ENCODE measurements around the gene RAMP1.

DNA sequence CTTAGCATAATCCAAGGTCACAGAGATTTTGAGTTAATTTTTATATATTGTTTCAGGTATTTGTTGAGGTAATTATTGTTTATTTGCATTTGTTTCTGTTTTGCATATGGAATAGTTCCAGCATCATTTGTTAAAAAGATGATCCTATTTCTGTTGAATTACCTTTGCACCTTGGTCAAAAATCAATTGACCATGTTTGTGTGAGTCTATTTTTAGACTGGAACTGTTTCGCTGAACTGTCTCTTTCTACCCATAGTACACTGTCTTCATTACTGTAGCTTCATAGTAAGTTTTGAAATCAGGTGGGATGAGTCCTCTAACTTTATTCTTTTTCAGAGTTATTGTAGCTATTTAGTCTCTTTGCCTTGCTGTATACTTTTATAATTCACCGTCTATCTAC is 28.9 kb upstream of the RAMP1 start:
- TF ChIP-seq, protein P1, sequence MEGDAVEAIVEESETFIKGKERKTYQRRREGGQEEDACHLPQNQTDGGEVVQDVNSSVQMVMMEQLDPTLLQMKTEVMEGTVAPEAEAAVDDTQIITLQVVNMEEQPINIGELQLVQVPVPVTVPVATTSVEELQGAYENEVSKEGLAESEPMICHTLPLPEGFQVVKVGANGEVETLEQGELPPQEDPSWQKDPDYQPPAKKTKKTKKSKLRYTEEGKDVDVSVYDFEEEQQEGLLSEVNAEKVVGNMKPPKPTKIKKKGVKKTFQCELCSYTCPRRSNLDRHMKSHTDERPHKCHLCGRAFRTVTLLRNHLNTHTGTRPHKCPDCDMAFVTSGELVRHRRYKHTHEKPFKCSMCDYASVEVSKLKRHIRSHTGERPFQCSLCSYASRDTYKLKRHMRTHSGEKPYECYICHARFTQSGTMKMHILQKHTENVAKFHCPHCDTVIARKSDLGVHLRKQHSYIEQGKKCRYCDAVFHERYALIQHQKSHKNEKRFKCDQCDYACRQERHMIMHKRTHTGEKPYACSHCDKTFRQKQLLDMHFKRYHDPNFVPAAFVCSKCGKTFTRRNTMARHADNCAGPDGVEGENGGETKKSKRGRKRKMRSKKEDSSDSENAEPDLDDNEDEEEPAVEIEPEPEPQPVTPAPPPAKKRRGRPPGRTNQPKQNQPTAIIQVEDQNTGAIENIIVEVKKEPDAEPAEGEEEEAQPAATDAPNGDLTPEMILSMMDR (IDR thresholded peaks at IDR 0.05; ENCODE audit: poor library complexity, severe bottlenecking): no peak
- TF ChIP-seq, protein P2, sequence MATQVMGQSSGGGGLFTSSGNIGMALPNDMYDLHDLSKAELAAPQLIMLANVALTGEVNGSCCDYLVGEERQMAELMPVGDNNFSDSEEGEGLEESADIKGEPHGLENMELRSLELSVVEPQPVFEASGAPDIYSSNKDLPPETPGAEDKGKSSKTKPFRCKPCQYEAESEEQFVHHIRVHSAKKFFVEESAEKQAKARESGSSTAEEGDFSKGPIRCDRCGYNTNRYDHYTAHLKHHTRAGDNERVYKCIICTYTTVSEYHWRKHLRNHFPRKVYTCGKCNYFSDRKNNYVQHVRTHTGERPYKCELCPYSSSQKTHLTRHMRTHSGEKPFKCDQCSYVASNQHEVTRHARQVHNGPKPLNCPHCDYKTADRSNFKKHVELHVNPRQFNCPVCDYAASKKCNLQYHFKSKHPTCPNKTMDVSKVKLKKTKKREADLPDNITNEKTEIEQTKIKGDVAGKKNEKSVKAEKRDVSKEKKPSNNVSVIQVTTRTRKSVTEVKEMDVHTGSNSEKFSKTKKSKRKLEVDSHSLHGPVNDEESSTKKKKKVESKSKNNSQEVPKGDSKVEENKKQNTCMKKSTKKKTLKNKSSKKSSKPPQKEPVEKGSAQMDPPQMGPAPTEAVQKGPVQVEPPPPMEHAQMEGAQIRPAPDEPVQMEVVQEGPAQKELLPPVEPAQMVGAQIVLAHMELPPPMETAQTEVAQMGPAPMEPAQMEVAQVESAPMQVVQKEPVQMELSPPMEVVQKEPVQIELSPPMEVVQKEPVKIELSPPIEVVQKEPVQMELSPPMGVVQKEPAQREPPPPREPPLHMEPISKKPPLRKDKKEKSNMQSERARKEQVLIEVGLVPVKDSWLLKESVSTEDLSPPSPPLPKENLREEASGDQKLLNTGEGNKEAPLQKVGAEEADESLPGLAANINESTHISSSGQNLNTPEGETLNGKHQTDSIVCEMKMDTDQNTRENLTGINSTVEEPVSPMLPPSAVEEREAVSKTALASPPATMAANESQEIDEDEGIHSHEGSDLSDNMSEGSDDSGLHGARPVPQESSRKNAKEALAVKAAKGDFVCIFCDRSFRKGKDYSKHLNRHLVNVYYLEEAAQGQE (IDR thresholded peaks at IDR 0.05; ENCODE audit: borderline replicate concordance): no peak
- no peak for TF ChIP-seq EZH2 (IDR thresholded peaks at IDR 0.05; ENCODE audit: borderline replicate concordance, insufficient read depth, low read length, poor library complexity, severe bottlenecking)
- no peak for TF ChIP-seq MXI1 (conservative IDR thresholded peaks at IDR 0.05; ENCODE audit: poor library complexity, severe bottlenecking)
